GM19463 (cell line): ENCODE measurements around the gene DIS3L.
"Not testable (repeated sequence)": the region's sequence is repeated elsewhere in the genome, so short reads cannot be mapped to it uniquely, and the experiment has no call there.

Source experiments
- ATAC-seq: cut with Tn5 transposase; IDR thresholded peaks from one replicate; pipeline ENCODE4 v1.9.1; 2021; ENCODE audit warnings: mild to moderate bottlenecking, moderate library complexity; ENCODE audit not compliant: unreplicated experiment

The DIS3L gene

GRCh38 chr15:66276546-66276945 lies 16.8 kb upstream of the DIS3L start:
- no peak for ATAC-seq

GRCh38 chr15:66278056-66278455 lies 15.3 kb upstream of the DIS3L start:
- ATAC-seq: no peak

- no peak for ATAC-seq
Measured at GRCh38 chr15:66278671-66279070, 14.7 kb upstream of the DIS3L start.

GRCh38 chr15:66284271-66284670 lies 9.1 kb upstream of the DIS3L start:
- no peak for ATAC-seq

GRCh38 chr15:66285533-66286280 lies 7.7 kb upstream of the DIS3L start:
- no peak for ATAC-seq

- ATAC-seq: no peak
Measured at GRCh38 chr15:66287461-66288057, 5.8 kb upstream of the DIS3L start.

GRCh38 chr15:66288093-66288492 lies 5.3 kb upstream of the DIS3L start:
- no peak for ATAC-seq

GRCh38 chr15:66288551-66289185 lies 4.7 kb upstream of the DIS3L start:
- no peak for ATAC-seq

GRCh38 chr15:66290007-66290406 lies 3.4 kb upstream of the DIS3L start:
- ATAC-seq: no peak

- ATAC-seq: no peak
Measured at GRCh38 chr15:66290518-66290917, 2.9 kb upstream of the DIS3L start.

GRCh38 chr15:66291816-66292570 lies 1.4 kb upstream of the DIS3L start:
- no peak for ATAC-seq

GRCh38 chr15:66292571-66293418 lies 573 bp upstream of the DIS3L start:
- ATAC-seq: no peak

- ATAC-seq: no peak
Measured at GRCh38 chr15:66294157-66294931, 976 bp downstream of the DIS3L start.

- ATAC-seq: no peak
Measured at GRCh38 chr15:66294932-66295235, 1.5 kb downstream of the DIS3L start.

GRCh38 chr15:66296186-66296585 lies 2.8 kb downstream of the DIS3L start:
- no peak for ATAC-seq

- ATAC-seq: no peak
Measured at GRCh38 chr15:66298803-66299251, 5.5 kb downstream of the DIS3L start.

- no peak for ATAC-seq
Measured at GRCh38 chr15:66302489-66303278, 9.3 kb downstream of the DIS3L start.

GRCh38 chr15:66304425-66304824 lies 11.1 kb downstream of the DIS3L start:
- ATAC-seq: not testable (repeated sequence)

GRCh38 chr15:66306381-66306780 lies 13.0 kb downstream of the DIS3L start:
- ATAC-seq: no peak
